K562 (cell line): Measurements from ENCODE around the gene KNL1. TPM values are rescaled to one million over a fixed set of nuclear protein-coding genes. Genes with fewer than 3 reads are reported as not detected.

ENCODE experiments used
- E4F1 ChIP-seq: fragments of 250-450 bp; sonication (Bioruptor Pico); IDR thresholded peaks from 2 replicates; pipeline ENCODE4 v1.5.0; 2021; ENCODE audit warnings: mild to moderate bottlenecking, borderline replicate concordance
- JUNB ChIP-seq: fragments of 450-650 bp; formaldehyde crosslinking; conservative IDR thresholded peaks from 2 replicates; pipeline ENCODE4 v1.4.0; 2020; ENCODE audit warnings: mild to moderate bottlenecking
- MEIS2 ChIP-seq: fragments of 450-650 bp; IDR thresholded peaks from 2 replicates; pipeline ENCODE4 v1.6.1; 2014; ENCODE audit warnings: mild to moderate bottlenecking; ENCODE audit not compliant: partially characterized antibody
- MGA ChIP-seq: fragments of 450-650 bp; IDR thresholded peaks from 2 replicates; pipeline ENCODE4 v1.6.1; 2016; ENCODE audit warnings: mild to moderate bottlenecking, moderate library complexity
- MTA2 ChIP-seq: fragments of 450-650 bp; IDR thresholded peaks from 2 replicates; pipeline ENCODE4 v1.6.1; 2016; ENCODE audit warnings: low read depth
- RBFOX2 ChIP-seq: fragments of 200-400 bp; formaldehyde crosslinking; IDR thresholded peaks from 2 replicates; pipeline ENCODE4 v1.6.1; 2017; ENCODE audit warnings: low read depth, mild to moderate bottlenecking, low read length, moderate library complexity
- SIN3B ChIP-seq: fragments of 450-650 bp; IDR thresholded peaks from 2 replicates; pipeline ENCODE4 v1.6.1; 2017; ENCODE audit warnings: low read depth, mild to moderate bottlenecking, moderate library complexity
- TAF1 ChIP-seq: IDR thresholded peaks from 2 replicates; pipeline ENCODE4 v1.6.1; 2011; ENCODE audit warnings: mild to moderate bottlenecking, low read length, moderate library complexity; ENCODE audit not compliant: insufficient read depth, control insufficient read depth, severe bottlenecking; ENCODE audit errors: extremely low read depth
- ZBTB34 ChIP-seq: fragments of 250-450 bp; sonication (Bioruptor Pico); IDR thresholded peaks from 2 replicates; pipeline ENCODE4 v1.8.0; 2021; ENCODE audit warnings: mild to moderate bottlenecking, moderate library complexity
- ZFP1 ChIP-seq: fragments of 450-650 bp; formaldehyde crosslinking; IDR thresholded peaks from 2 replicates; pipeline ENCODE4 v1.4.0; 2020; ENCODE audit warnings: mild to moderate bottlenecking, mixed read lengths
- ZNF134 ChIP-seq: fragments of 250-450 bp; sonication (Bioruptor Pico); conservative IDR thresholded peaks from 2 replicates; pipeline ENCODE4 v1.4.0; 2020
- ZNF3 ChIP-seq: fragments of 250-450 bp; sonication (Bioruptor Pico); IDR thresholded peaks from 2 replicates; pipeline ENCODE4 v1.5.0; 2021; ENCODE audit warnings: mild to moderate bottlenecking, moderate library complexity
- polyA plus RNA-seq, 8 experiments: library from polyadenylated mRNA; depleted of rRNA in 4 of 8; stranded (reverse) in 5 of 8; unstranded in 3 of 8; fragments of >200 nt; fragmentation: Nextera tagmentation in 2 of 8; fragmentation: Illumina TruSeq in 1 of 8; extraction: Ambion mirVana in 2 of 8; extraction: Trizol in 1 of 8; gene quantifications; 2 replicates each; pipeline versions ENCODE4 v1.2.1 to v1.2.3, GENCODE V29; 2011 to 2014; ENCODE audit warnings: inconsistent platforms in 1 of 8, missing spikeins in 1 of 8
- total RNA-seq, 7 experiments: library from RNA; depleted of rRNA in 6 of 7; stranded (reverse); fragments of >200 nt in 6 of 7; fragmentation: Illumina TruSeq in 2 of 7; extraction: Trizol in 2 of 7; gene quantifications; 2 replicates each; pipeline versions ENCODE4 v1.2.1 to v1.2.3, GENCODE V29; 2011 to 2021; ENCODE audit warnings: low replicate concordance in 1 of 7

The KNL1 gene
- total and polyA plus RNA-seq, 9 of the 15 experiments (the other 6 are each of a cell fraction or from before 2014, with no cell fraction given), result 14.5 to 65.4 (median 34.6) TPM

- TF ChIP-seq ZFP1 (CRISPR knock-in tag), result no peak
- TF ChIP-seq ZBTB34 (CRISPR knock-in tag), result no peak
- no peak for TF ChIP-seq MTA2
- no peak for TF ChIP-seq ZNF3 (CRISPR knock-in tag)
- TF ChIP-seq ZNF134 (CRISPR knock-in tag), result no peak
- peak; percentile 73 for TF ChIP-seq MEIS2
- TF ChIP-seq SIN3B, result peak; percentile 50; the same call in 1 of the 2 replicates
- TF ChIP-seq MGA, result peak; percentile 82
- no peak; the same call in 1 of the 2 replicates for TF ChIP-seq RBFOX2
- TF ChIP-seq E4F1 (CRISPR knock-in tag), result no peak
- peak; percentile 85 for TF ChIP-seq TAF1
- 0 out of 2 replicates have a peak, but pooled peaks have one; percentile 27 for TF ChIP-seq JUNB (CRISPR knock-in tag)
Observed at GRCh38 chr15:40593588-40594428, at the start of gene KNL1 (continued).
